HepG2 (cell line): ENCODE measurements around the gene CRKL. TPM values are rescaled to one million over a fixed set of nuclear protein-coding genes. Genes with fewer than 3 reads are reported as not detected.

Experiments used
- CBX1 ChIP-seq: IDR thresholded peaks from one replicate; pipeline ENCODE4 v1.6.1; 2016; ENCODE audit warnings: antibody characterized with exemption, low read depth
- CHD2 ChIP-seq: IDR thresholded peaks from 2 replicates; pipeline ENCODE4 v1.6.1; 2011; ENCODE audit warnings: low read depth, low read length, improper control_type of control experiment
- EED ChIP-seq: sonication (generic); formaldehyde crosslinking; IDR thresholded peaks from 2 replicates; pipeline ENCODE4 v1.5.0; 2020; ENCODE audit warnings: mild to moderate bottlenecking, missing genetic modification reagents
- KLF9 ChIP-seq: IDR thresholded peaks from 2 replicates; pipeline ENCODE4 v1.6.1; 2016; ENCODE audit warnings: low read depth
- NFYB ChIP-seq: sonication (generic); formaldehyde crosslinking; IDR thresholded peaks from 2 replicates; pipeline ENCODE4 v1.4.0; 2020; ENCODE audit warnings: missing genetic modification reagents
- NKX3-1 ChIP-seq: sonication (generic); formaldehyde crosslinking; IDR thresholded peaks from 2 replicates; pipeline ENCODE4 v1.5.0; 2020; ENCODE audit warnings: missing genetic modification reagents
- NONO ChIP-seq, 2 experiments: fragments of 450-650 bp in 1 of 2; sonication (generic) in 1 of 2; formaldehyde crosslinking in 1 of 2; IDR thresholded peaks in 1 of 2; conservative IDR thresholded peaks in 1 of 2; 2 replicates each; pipeline versions ENCODE4 v1.6.1 to v1.8.0; 2017 to 2022; ENCODE audit warnings: mild to moderate bottlenecking in 1 of 2, missing genetic modification reagents in 1 of 2, moderate library complexity in 1 of 2
- POGZ ChIP-seq: sonication (generic); formaldehyde crosslinking; IDR thresholded peaks from 2 replicates; pipeline ENCODE4 v1.4.0; 2020; ENCODE audit warnings: mild to moderate bottlenecking, missing genetic modification reagents
- SATB2 ChIP-seq: sonication (generic); formaldehyde crosslinking; IDR thresholded peaks from 2 replicates; pipeline ENCODE4 v1.5.0; 2020; ENCODE audit warnings: missing genetic modification reagents
- SMAD3 ChIP-seq: sonication (generic); formaldehyde crosslinking; IDR thresholded peaks from 2 replicates; pipeline ENCODE4 v1.4.0; 2020; ENCODE audit warnings: missing genetic modification reagents
- TAF15 ChIP-seq: fragments of 200-400 bp; formaldehyde crosslinking; IDR thresholded peaks from one replicate; pipeline ENCODE4 v1.6.1; 2018; ENCODE audit warnings: mild to moderate bottlenecking, low read depth, low read length; ENCODE audit not compliant: poor library complexity, severe bottlenecking
- YY1 ChIP-seq: IDR thresholded peaks from 2 replicates; pipeline ENCODE4 v1.6.1; 2011; ENCODE audit warnings: low read length, low read depth, moderate library complexity, mild to moderate bottlenecking; ENCODE audit not compliant: insufficient read depth, insufficient replicate concordance
- ZBTB7B ChIP-seq: sonication (generic); formaldehyde crosslinking; IDR thresholded peaks from 2 replicates; pipeline ENCODE4 v1.4.0; 2020; ENCODE audit warnings: missing genetic modification reagents
- ZNF335 ChIP-seq: sonication (generic); formaldehyde crosslinking; IDR thresholded peaks from 2 replicates; pipeline ENCODE4 v1.4.0; 2020; ENCODE audit warnings: missing genetic modification reagents
- ZNF446 ChIP-seq: sonication (generic); formaldehyde crosslinking; IDR thresholded peaks from 2 replicates; pipeline ENCODE4 v1.5.0; 2020; ENCODE audit warnings: mild to moderate bottlenecking, missing genetic modification reagents
- ZNF543 ChIP-seq: sonication (generic); formaldehyde crosslinking; IDR thresholded peaks from 2 replicates; pipeline ENCODE4 v1.4.0; 2020; ENCODE audit warnings: mild to moderate bottlenecking, missing genetic modification reagents
- ZNF552 ChIP-seq: sonication (generic); formaldehyde crosslinking; IDR thresholded peaks from 2 replicates; pipeline ENCODE4 v1.9.0; 2022; ENCODE audit warnings: missing genetic modification reagents, mild to moderate bottlenecking, borderline replicate concordance
- ZNF563 ChIP-seq: sonication (generic); formaldehyde crosslinking; IDR thresholded peaks from 2 replicates; pipeline ENCODE4 v1.8.0; 2022; ENCODE audit warnings: mild to moderate bottlenecking, moderate library complexity, missing genetic modification reagents
- ZNF629 ChIP-seq: sonication (generic); formaldehyde crosslinking; conservative IDR thresholded peaks from 2 replicates; pipeline ENCODE4 v1.5.0; 2020; ENCODE audit warnings: missing genetic modification reagents
- ZNF772 ChIP-seq: sonication (generic); formaldehyde crosslinking; IDR thresholded peaks from 2 replicates; pipeline ENCODE4 v1.5.0; 2020; ENCODE audit warnings: mild to moderate bottlenecking, missing genetic modification reagents
- ZNF782 ChIP-seq: sonication (generic); formaldehyde crosslinking; IDR thresholded peaks from 2 replicates; pipeline ENCODE4 v1.4.0; 2020; ENCODE audit warnings: missing genetic modification reagents, mild to moderate bottlenecking, borderline replicate concordance
- ZNF839 ChIP-seq: sonication (generic); formaldehyde crosslinking; IDR thresholded peaks from 2 replicates; pipeline ENCODE4 v1.4.0; 2020; ENCODE audit warnings: missing genetic modification reagents, mild to moderate bottlenecking, borderline replicate concordance
- polyA plus RNA-seq, 8 experiments: library from polyadenylated mRNA; depleted of rRNA in 3 of 8; stranded (reverse) in 7 of 8; unstranded in 1 of 8; fragments of >200 nt; fragmentation: Illumina TruSeq in 4 of 8; extraction: Trizol in 4 of 8; gene quantifications; 2 replicates each; pipeline versions ENCODE4 v1.2.1 to v1.2.3, GENCODE V29; 2011 to 2016; ENCODE audit warnings: low read depth in 4 of 8, missing spikeins in 1 of 8, mixed read lengths in 1 of 8; ENCODE audit not compliant: insufficient read depth in 1 of 8
- total RNA-seq, 5 experiments: library from RNA; depleted of rRNA; stranded (reverse); fragments of >200 nt; fragmentation: Illumina TruSeq; extraction: Trizol; gene quantifications; 2 replicates each; pipeline ENCODE4 v1.2.3, GENCODE V29; 2016; ENCODE audit warnings: low read depth in 1 of 5
- TF ChIP-seq, protein P1 (sequence below): sonication (generic); formaldehyde crosslinking; IDR thresholded peaks from 2 replicates; pipeline ENCODE4 v1.5.1; 2020; ENCODE audit warnings: missing genetic modification reagents, mild to moderate bottlenecking, borderline replicate concordance
- TF ChIP-seq, protein P2 (sequence below): sonication (generic); formaldehyde crosslinking; IDR thresholded peaks from 2 replicates; pipeline ENCODE4 v1.5.1; 2020; ENCODE audit warnings: missing genetic modification reagents, mild to moderate bottlenecking, borderline replicate concordance
- TF ChIP-seq, protein P3 (sequence below): sonication (generic); formaldehyde crosslinking; IDR thresholded peaks from 2 replicates; pipeline ENCODE4 v1.5.1; 2020; ENCODE audit warnings: missing genetic modification reagents, mild to moderate bottlenecking, borderline replicate concordance
- TF ChIP-seq, protein P4 (sequence below): sonication (generic); formaldehyde crosslinking; IDR thresholded peaks from 2 replicates; pipeline ENCODE4 v1.8.0; 2022; ENCODE audit warnings: low read depth, missing genetic modification reagents
- TF ChIP-seq, protein P5 (sequence below): sonication (generic); formaldehyde crosslinking; IDR thresholded peaks from 2 replicates; pipeline ENCODE4 v1.5.0; 2020; ENCODE audit warnings: missing genetic modification reagents

Gene CRKL
- total and polyA plus RNA-seq, 2 of the 13 experiments (the other 11 are each of a cell fraction or from before 2014, with no cell fraction given): 37.4 to 60.6 TPM

DNA sequence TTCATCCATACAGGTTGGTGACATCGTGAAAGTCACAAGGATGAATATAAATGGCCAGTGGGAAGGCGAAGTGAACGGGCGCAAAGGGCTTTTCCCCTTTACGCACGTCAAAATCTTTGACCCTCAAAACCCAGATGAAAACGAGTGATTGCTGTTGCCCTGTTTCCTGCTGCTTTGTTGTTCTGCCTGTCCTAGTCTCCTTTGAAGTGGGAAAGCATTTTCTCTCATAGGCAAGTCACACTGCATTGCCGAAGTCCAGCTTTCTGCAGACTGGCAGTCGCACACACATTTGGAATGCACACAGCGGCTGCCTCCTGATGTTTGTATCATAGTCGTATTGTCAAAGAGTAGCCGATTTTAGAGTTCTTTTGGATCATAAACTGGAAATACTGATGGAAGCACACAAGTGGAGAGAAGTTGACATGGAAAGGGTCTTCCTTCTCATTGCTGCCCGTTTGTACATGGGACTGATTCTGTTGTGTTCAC, 32.5 kb downstream of the CRKL start (continued):
- TF ChIP-seq, protein P1, sequence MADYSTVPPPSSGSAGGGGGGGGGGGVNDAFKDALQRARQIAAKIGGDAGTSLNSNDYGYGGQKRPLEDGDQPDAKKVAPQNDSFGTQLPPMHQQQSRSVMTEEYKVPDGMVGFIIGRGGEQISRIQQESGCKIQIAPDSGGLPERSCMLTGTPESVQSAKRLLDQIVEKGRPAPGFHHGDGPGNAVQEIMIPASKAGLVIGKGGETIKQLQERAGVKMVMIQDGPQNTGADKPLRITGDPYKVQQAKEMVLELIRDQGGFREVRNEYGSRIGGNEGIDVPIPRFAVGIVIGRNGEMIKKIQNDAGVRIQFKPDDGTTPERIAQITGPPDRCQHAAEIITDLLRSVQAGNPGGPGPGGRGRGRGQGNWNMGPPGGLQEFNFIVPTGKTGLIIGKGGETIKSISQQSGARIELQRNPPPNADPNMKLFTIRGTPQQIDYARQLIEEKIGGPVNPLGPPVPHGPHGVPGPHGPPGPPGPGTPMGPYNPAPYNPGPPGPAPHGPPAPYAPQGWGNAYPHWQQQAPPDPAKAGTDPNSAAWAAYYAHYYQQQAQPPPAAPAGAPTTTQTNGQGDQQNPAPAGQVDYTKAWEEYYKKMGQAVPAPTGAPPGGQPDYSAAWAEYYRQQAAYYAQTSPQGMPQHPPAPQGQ (CRISPR knock-in tag): no peak
- TF ChIP-seq ZNF782: no peak
- TF ChIP-seq, protein P2, sequence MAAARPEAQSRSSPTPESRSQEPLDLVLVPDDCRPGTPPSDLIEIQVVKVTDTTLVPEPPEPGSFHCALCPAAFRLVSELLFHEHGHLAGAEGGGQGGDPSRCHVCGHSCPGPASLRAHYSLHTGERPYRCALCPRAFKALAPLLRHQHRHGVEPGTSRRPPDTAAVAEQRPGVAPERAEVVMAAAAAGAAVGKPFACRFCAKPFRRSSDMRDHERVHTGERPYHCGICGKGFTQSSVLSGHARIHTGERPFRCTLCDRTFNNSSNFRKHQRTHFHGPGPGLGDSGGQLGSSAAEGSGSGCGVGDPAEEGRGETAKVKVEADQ (CRISPR knock-in tag): no peak
- no peak for TF ChIP-seq TAF15
- no peak for TF ChIP-seq YY1
- no peak for TF ChIP-seq ZNF629 (CRISPR knock-in tag)
- TF ChIP-seq ZNF543: no peak
- TF ChIP-seq, protein P3, sequence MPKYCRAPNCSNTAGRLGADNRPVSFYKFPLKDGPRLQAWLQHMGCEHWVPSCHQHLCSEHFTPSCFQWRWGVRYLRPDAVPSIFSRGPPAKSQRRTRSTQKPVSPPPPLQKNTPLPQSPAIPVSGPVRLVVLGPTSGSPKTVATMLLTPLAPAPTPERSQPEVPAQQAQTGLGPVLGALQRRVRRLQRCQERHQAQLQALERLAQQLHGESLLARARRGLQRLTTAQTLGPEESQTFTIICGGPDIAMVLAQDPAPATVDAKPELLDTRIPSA (CRISPR knock-in tag): no peak
- no peak for TF ChIP-seq EED
- TF ChIP-seq, protein P4, sequence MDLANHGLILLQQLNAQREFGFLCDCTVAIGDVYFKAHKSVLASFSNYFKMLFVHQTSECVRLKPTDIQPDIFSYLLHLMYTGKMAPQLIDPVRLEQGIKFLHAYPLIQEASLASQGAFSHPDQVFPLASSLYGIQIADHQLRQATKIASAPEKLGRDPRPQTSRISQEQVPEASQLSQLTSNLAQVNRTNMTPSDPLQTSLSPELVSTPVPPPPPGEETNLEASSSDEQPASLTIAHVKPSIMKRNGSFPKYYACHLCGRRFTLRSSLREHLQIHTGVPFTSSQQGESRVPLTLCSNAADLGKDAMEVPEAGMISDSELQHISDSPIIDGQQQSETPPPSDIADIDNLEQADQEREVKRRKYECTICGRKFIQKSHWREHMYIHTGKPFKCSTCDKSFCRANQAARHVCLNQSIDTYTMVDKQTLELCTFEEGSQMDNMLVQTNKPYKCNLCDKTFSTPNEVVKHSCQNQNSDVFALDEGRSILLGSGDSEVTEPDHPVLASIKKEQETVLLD: no peak
- TF ChIP-seq SATB2 (CRISPR knock-in tag): no peak
- TF ChIP-seq NKX3-1: no peak
- TF ChIP-seq NFYB (CRISPR knock-in tag): no peak
- no peak for TF ChIP-seq SMAD3 (CRISPR knock-in tag)
- TF ChIP-seq CBX1: no peak
- TF ChIP-seq ZNF552 (CRISPR knock-in tag): no peak
- no peak for TF ChIP-seq KLF9 (CRISPR knock-in tag)
- TF ChIP-seq ZBTB7B (CRISPR knock-in tag): peak; percentile 58; the same call in 1 of the 2 replicates
- TF ChIP-seq ZNF839 (CRISPR knock-in tag): no peak
- TF ChIP-seq ZNF335 (CRISPR knock-in tag): no peak
- TF ChIP-seq CHD2: no peak
- TF ChIP-seq ZNF446 (CRISPR knock-in tag): no peak
- TF ChIP-seq POGZ (CRISPR knock-in tag): no peak
- TF ChIP-seq ZNF772 (CRISPR knock-in tag): no peak
- TF ChIP-seq, protein P5, sequence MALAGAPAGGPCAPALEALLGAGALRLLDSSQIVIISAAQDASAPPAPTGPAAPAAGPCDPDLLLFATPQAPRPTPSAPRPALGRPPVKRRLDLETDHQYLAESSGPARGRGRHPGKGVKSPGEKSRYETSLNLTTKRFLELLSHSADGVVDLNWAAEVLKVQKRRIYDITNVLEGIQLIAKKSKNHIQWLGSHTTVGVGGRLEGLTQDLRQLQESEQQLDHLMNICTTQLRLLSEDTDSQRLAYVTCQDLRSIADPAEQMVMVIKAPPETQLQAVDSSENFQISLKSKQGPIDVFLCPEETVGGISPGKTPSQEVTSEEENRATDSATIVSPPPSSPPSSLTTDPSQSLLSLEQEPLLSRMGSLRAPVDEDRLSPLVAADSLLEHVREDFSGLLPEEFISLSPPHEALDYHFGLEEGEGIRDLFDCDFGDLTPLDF (CRISPR knock-in tag): no peak
- no peak for TF ChIP-seq ZNF563
- TF ChIP-seq NONO (IDR thresholded peaks at IDR 0.05): no peak
- no peak for TF ChIP-seq NONO (CRISPR knock-in tag; conservative IDR thresholded peaks at IDR 0.05)
